ENCODE measurements around the gene SP100. TPM values are rescaled to one million over a fixed set of nuclear protein-coding genes. Genes with fewer than 3 reads are reported as not detected.
"Not testable (repeated sequence)": the region's sequence is repeated elsewhere in the genome, so short reads cannot be mapped to it uniquely, and the experiment has no call there.

The SP100 gene
- polyA plus RNA-seq, 4 donors: 27.1 to 36.6 (median 30.6) TPM

DNA sequence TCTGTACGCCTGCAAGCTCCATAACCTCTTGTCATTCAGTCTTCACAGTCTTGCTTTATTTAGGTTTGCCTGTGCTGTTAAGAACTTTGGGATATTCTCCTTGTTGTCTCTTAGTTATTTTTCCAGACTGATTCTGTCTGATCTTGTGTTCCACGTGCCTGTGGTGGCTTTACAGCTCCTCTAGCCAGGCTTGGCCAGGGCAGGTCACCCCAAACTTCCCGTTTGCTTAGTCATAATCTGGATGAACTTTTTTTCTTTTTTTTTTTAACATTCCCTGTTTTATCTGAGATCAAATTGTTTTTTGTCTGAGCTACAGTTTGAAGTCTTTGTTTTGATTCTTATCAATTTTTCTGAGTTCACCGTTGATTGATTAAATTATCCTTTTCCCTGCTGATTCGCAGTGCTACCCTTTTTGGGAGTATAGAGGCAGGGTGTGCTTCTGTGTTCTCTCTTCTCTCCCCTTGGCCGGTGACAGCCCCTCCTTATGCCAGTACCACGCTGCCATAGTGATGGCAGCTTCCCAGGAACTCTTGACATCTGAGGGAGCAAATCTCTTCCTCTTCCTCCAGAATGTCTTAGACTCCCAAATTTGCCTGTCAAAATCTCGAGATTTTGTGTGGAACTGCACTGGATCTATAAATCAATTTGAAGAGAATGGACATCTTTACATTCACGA lies 2.5 kb downstream of the SP100 start:
- no peak for DNase-seq (ENCODE audit: low read depth in 4 of 4, low spot score in 3 of 4)

DNA sequence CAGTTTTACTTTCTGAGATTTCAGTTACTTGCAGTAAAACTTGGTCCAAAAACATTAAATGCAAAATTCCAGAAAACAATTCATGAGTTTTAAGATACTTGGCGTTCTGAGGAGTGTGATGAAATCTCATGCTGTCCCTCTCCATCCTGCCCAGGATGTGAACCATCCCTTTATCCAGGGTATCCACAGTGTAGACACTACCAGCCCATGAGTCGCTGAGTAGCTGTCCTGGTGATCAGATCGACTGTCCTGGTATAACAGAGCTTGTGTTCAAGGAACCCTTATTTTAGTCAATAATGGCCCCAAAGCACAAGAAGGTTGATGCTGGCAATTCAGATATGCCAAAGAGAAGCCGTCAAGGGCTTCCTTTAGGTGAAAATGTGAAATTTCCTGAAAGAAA lies 3.2 kb downstream of the SP100 start:
- no peak for DNase-seq (ENCODE audit: low read depth in 4 of 4, low spot score in 3 of 4)

DNA sequence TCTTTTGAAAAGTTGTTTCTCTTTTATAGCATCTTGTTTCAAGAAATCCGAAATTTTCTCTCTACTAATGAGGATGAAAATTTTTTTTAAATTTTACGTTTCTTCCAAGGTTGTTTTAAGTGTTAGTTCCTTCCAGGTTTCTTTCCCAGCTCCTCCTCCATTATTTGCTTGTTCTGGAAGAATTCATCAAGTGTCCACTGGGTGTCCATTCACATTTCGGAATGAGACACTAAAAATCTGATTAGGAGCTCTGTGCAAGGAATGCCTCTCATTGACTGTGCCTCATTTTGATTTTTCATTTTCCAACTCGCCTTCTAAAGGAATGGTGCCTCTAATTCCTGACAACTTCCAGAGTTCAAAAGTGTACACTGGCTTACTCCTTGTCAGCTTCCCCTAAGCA lies 6.1 kb downstream of the SP100 start:
- DNase-seq (ENCODE audit: low read depth in 4 of 4, low spot score in 3 of 4): no peak

DNA sequence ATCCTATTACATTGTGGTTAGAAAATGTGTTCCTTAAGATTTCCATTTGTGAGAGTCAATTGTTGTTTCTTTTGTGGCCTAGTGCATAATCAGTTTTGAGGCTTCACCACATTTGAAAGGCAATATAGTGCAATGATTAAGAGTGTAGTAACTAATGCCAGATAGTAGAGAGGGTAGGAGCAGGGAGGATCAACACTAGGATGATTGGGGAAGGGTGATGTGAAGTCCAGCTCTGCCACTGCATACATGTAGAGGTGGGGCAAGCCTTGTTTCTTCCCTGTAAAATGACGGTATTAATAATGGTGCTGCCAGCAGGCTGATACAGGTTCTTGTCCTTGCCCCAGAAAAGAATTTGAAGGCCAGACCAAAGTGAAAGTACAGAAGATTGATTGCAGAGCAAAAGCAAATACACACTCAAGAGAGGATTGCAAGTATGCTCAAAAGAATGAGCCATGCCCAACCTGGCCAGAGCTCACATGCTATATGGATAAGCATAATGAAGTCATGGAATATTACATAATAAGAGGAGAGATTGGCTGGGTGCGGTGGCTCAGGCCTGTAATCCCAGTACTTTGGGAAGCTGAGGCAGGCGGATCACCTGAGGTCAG lies 8.0 kb downstream of the SP100 start:
- DNase-seq (ENCODE audit: low read depth in 4 of 4, low spot score in 3 of 4): no peak

DNA sequence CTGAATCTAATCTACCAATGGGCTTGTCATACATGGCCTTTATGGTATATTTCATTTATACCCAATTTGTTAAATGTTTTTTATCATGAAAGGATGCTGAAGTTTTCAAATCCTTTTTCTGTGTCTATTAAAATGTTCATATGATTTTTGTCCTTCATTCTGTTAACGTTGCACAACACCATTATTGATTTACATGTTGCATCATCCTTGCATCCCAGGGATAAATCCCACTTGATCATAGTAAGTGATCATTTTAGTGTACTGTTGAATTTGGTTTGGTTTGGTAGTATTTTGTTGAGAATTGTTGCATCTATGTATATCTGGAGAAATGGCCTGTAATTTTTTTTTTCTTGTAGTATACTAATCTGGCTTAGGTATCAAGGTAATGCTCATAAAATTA lies 9.4 kb downstream of the SP100 start:
- no peak for DNase-seq (ENCODE audit: low read depth in 4 of 4, low spot score in 3 of 4)

DNA sequence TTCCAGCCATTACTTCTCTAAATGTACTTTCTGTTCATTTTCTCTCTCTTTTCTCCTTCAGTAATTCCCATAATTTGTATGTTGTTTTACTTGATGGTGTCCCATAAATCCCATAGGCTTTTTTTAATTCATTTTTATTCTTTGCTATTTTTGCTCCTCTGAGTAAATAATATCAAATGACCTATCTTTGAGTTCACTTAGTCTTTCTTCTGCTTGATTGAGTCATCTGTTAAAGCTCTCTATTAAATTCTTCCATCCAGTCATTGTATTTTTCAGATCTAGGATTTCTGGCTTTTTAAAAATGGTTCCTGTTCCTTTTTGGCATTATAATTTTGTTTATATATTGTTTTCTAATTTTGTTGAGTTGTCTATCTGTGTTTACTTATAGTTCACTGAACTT lies 13.5 kb downstream of the SP100 start:
- no peak for DNase-seq (ENCODE audit: low read depth in 4 of 4, low spot score in 3 of 4)

DNA sequence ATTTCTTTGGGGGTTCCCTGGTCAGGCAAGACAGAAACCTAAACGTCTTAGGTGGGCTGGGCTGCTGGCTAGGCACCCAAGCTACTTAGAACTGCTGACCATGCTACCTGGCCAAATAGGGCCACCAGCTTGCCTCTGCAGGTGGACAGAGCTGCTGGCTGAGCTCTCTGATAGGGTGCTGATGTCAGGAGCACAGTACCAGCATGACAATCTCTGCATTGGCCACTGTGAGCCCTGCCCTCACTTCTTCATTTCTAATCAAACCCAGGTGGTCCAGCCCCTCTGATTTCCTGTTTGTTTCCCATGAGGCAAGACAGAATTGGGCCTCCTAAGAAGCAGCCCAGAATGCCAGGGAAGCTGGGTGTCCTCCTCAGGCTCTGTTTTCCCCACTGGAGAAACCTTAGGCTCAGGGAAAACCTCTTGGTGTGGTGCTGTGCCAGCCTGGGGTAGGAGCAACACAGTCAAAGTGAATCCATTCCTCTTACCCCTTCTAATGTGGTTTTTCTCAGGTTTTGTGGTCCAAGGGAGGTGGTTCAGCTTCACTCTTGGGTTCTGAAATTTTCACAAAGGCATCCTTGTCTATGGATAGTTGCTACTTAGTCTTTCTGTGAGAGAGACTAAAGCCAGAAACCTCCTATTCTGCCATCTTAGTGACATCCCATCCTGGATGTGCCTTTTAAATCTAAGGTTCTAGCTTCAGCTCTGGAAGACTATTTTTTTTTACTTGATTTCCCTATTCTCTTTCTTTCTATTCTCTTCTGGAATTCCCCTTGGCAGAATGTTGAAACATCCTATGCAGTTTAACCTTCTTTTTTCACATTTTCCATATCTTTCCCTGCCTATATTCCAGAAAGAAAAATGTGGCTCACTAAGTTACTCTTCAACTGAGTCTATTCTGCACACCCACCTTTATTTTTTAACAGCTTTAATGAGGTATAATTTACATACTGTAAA lies 15.2 kb downstream of the SP100 start:
- no peak for DNase-seq (ENCODE audit: low read depth in 4 of 4, low spot score in 3 of 4)

DNA sequence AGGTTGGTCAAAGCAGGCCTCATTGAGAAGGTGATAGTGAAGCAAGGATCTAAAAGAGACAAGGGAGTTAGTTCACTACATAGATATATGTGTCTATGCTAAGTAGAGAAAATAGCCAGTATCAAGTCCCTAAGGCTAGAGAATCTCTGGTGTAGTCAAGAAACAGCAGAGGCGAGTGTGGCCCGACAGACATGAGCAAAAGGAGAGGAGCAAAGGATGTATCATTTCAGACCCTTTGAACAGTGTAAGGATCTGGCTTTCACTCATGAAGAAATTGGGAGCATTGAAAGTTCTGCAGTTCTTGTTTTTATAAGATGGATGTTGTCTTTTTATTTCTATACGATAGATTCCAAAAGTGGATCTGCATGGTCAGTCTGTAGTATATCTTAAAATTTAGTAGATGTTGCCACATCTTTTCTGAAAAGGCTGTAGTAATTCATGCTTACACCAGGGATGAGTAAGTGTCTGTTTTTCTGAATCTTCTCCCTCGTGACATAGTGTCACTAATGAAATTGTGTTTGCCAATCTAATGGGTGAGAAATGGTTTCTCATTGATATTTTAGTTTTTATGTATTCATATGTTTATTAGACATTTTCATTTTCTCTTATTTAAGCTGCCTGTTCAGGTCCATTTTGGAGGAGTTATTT lies 18.8 kb downstream of the SP100 start:
- DNase-seq (ENCODE audit: low read depth in 4 of 4, low spot score in 3 of 4): no peak

DNA sequence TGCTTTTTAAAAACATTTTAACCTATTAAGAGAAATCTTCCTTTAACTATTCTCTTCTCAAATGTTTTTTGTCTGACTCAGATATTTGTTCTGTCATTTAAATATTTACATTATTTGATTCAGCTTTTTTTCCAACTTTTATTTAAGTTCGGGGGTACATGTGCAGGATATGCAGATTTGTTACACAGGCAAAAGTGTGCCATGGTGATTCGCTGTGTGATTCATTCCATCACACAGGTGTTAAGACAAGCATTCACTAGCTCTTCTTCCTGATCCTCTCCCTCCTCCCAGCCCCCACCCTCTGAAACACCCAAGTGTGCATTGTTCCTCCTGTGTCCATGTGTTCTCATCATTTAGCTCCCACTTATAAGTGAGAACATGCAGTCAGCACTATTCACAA lies 19.4 kb downstream of the SP100 start:
- no peak for DNase-seq (ENCODE audit: low read depth in 4 of 4, low spot score in 3 of 4)

DNA sequence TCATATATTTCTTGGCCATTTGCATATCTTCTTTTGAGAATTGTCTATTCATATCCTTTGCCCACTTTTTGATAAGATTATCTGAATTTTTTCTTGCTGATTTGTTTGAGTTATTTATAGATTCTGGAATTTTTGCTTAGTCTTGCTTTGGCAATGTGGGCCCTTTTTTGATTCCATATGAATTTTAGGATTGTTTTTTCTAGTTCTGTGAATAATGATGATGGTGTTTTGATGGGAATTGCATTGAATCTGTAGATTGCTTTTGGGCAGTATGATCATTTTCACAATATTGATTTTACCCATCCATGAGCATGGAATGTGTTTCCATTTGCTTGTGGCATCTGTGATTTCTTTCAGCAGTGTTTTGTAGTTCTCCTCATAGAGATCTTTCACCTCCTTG lies 23.1 kb downstream of the SP100 start:
- not testable (repeated sequence) for DNase-seq (ENCODE audit: low read depth in 4 of 4, low spot score in 3 of 4)

DNA sequence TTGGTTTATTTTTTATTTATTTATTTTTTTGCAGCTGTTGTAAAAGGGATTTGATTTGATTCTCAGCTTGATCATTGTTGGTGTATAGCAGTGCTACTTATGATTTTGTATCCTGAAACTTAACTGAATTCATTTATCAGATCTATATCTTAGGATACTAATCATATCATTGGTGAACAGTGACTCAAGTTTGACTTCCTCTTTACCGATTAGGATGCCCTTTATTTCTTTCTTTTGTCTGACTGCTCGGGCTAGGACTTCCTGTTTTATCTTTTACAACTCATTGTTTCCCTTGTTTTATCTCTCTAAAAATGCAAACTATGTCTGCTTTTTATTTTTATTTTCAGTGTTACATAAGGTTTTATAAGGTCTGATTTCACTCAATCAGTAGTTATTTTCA lies 23.6 kb downstream of the SP100 start:
- no peak for DNase-seq (ENCODE audit: low read depth in 4 of 4, low spot score in 3 of 4)

DNA sequence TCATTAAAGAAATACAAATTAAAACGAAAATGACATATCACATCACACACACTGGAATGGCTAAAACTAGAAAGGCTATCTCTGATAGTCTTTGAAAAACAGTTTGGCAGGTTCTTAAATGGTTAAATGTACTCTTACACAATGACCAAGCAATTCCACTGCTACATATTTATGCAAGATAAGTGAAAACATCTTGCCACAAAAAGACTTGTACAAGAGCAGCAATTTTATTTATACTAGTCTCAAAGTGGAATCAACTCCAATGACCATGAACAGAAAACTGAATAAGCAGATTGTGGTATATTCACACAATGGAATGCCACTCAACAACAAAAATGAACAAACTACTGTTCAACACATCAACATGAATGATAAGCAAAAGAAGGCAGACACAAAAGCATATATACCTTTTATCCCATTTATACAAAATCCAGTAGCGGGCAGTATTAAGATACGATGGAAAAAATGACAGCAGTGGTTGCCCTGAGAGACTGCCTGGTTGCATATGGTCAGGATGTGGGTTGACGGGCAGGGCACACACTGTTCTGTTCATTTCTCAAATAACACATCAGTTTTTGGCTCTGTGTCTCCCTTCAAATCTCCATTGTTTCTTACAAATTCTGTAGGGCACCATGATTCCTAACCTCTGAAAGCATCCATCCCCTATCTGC lies 25.4 kb downstream of the SP100 start:
- DNase-seq (ENCODE audit: low read depth in 4 of 4, low spot score in 3 of 4): no peak

DNA sequence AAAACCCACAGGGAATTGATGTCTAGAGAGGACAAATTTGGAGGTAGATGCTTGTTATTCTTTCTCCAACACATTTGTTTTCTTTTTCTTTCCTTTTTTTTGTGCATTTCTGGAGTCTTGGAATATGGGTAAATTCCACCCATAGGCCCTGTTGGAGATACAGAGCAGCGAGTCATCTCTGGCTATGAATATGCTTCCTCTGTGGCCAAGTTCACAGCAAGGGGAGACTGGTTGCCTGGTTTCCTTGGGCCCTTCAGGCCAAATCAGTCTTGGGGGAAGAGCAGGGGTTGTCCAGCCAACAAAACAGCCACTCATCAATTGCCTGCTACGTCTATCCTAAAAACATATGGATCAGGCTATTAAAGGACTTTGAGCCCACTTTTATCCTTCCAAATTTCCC lies 27.5 kb downstream of the SP100 start:
- DNase-seq (ENCODE audit: low read depth in 4 of 4, low spot score in 3 of 4): no peak

DNA sequence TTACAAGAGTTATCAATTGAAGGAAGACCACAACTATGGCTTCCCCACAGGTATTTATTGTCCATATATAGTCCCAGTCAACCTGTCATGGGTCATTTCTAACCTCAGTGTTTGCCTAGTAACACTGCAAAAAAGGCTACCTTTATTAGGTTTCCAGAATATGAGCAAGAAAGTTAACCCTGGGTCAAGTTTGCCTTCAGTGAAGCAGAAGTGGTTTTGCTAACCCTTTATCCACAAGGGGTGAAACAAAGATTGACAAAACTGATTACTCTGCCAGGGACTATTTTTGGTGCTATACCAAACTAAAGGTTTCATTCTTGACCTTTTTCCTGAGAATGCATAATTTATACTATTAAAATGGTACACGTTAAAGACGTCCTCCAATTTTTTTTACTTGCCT lies 28.8 kb downstream of the SP100 start:
- DNase-seq (ENCODE audit: low read depth in 4 of 4, low spot score in 3 of 4): no peak

DNA sequence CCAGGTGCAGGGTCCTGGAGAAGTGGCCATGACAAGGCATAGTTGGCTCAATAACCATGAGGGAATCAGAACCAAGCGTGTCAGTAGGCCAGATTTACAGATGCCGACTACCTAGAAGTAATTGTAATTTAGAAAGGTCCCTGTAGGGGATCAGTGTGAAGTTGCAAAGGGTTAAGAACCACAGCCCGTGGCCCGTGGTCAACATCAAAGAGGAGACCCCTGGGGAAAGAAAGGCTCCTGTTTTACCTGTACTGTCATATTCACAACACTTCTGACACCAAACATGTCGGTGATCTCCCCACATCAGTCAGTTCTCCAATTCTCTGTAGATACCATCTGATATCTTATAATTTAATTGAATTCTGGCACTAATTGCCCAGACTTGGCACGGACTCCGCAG lies 31.0 kb downstream of the SP100 start:
- no peak for DNase-seq (ENCODE audit: low read depth in 4 of 4, low spot score in 3 of 4)

DNA sequence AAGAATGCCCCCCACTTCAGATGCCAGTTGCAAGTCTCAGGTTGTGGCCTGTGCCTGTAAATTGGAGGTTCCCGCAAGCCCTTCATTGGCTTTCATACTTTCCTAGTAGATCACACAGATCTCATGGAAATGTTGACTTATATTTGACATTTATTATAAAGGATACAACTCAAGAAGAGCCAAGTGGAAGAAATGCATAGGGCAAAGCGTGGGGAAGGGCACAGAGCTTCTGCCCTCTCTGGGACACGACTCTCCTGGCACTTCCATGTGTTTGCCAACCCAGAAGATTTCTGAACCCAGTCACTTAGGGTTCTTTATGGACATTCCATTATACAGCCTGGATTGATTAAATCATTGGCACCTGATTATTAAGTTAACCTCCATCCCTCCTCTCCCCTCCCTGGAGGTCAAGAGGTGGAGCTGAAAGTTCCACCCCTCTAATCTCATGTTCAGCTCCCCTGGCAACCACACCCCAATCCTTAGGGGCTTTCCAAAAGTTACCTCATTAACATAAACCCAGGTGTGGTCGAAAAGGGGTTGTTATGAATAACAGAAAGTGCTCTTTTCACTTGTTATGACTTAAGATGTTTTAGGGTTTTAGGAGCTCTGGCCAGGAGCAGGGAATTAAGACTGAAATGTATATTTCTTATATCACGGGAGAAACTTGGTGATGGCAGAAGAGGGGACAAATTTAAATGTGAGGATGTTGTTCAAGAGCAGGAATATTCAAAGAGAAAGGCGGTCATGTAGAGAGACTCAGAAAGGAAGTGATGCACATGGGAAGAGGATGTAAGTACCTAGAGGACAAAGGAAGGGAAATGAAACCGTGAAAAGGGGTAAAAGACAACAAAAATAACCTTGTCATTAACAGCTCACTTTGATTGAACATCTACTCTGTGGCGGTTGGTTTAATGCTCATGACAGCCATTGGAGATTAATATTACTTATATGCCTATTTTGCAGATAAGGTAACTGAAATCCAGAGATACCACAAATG lies 31.8 kb downstream of the SP100 start:
- no peak for DNase-seq (ENCODE audit: low read depth in 4 of 4, low spot score in 3 of 4)

DNA sequence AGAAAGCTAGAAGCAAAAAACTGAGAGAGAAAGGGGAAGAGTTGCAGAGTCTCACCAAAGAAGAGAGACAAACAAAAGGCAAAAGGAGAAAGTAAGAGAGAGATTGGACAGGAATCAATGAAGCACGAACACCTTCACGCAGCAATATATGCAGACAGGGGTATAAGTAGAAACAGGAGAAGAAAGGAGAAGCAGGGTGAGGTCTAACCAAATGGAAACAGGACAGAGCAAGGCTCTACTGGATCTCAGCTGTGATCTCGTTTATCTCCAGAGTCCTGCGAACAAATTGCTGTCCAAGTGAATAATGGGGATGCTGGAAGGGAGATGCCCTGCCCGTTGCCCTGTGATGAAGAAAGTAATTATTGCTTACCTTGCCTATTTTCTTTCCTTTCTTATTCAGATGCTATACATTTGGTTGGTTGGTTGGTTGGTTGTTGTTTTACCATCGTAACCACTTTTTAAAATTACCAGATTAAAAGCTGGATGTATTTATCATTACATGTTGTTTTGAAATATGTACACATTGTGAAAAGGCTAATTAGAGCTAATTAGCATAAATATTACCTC lies 34.0 kb downstream of the SP100 start:
- no peak for DNase-seq (ENCODE audit: low read depth in 4 of 4, low spot score in 3 of 4)

DNA sequence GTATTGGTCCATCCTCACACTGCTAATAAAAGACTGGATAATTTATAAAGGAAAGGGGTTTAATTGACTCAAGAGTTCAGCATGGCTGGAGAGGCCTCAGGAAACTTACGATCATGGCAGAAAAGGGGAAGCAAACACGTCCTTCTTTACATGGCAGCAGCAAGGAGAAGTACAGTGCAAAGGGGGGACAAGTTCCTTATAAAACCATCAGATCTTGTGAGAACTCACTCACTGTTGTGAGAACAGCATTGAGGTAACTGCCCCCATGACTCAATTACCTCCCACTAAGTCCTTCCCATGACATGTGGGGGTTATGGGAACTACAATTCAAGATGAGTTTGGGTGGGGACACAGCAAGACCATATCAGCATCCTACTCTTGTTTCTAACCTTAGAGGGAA lies 37.0 kb downstream of the SP100 start:
- no peak for DNase-seq (ENCODE audit: low read depth in 4 of 4, low spot score in 3 of 4)
